RPMI7951 (cell line): Measurements from ENCODE around the gene SDK1. TPM values are rescaled to one million over a fixed set of nuclear protein-coding genes. Genes with fewer than 3 reads are reported as not detected.
"Not testable (repeated sequence)": the region's sequence is repeated elsewhere in the genome, so short reads cannot be mapped to it uniquely, and the experiment has no call there.

Experiments
- DNase-seq: peaks from one replicate; pipeline ENCODE4 v3.0.0-alpha.2; 2012; ENCODE audit warnings: low read depth
- total RNA-seq: library from RNA; depleted of rRNA; stranded (reverse); fragments of >200 nt; shearing (Covaris generic); gene quantifications from 2 replicates; pipeline ENCODE4 v1.2.3, GENCODE V29; 2014

Gene SDK1
- total RNA-seq, 1 experiment from 2014 or later: 3.1 TPM

DNA sequence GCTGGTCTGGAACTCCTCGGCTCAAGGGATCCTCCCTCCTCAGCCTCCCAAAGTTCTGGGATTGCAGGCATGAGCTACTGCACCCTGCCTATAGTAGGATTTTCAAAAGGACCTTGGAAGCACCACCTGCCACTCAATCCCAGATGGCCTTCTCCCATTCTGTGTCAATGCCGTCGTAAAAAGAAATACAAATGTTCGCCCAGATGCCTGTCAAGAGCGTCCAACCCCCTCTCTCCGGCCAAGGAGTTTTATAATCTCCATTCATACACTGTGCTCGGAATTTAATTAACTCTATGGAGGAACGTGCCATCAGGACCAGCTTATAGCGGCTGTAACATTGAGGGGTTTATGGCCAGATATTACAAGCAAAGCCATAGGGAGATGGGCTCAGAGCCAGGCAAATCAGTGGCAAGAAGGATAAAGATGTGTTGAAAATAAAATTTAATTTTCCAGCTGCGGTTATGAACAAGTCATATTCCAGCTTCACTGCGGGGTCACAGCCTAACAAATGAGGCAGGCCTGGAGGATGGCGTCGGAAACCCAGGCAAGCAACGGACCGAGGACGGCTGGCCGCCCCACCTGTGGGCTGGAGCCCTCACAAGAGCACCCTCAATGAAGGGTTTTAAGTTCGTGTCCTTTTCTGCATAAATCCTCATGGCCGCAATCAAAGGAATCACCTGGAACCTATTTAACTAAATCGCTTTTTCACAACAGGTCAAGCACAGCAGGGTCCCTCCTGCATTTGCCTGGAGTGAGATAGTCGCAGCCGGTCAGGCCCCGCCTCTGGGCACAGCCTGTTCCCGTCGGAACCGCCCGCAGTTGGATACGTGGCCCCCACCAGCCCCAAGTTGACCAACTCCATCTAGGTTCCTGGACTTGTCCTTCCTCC lies 1006.5 kb downstream of the SDK1 start:
- no peak for DNase-seq

- DNase-seq: no peak
Measured at GRCh38 chr7:4308205-4308590, 1007.1 kb downstream of the SDK1 start.

DNA sequence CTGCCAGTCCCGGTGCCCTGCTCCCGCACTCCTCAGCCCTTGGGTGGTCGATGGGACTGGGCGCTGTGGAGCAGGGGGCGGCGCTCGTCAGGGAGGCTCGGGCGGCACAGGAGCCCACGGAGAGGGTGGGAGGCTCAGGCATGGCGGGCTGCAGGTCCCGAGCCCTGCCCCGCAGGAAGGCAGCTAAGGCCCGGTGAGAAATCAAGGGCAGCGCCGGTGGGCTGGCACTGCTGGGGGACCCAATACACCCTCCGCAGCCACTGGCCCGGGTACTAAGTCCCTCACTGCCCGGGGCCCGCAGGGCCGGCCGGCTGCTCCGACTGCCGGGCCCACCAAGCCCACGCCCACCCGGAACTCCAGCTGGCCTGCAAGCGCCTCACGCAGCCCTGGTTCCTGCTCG lies 1012.9 kb downstream of the SDK1 start:
- DNase-seq: not testable (repeated sequence)

- not testable (repeated sequence) for DNase-seq
Measured at GRCh38 chr7:4314316-4314715, 1013.3 kb downstream of the SDK1 start.
